Suprapubic skin (tissue), 4 donors: ENCODE data around the gene GNAI1. TPM values are rescaled to one million over a fixed set of nuclear protein-coding genes. Genes with fewer than 3 reads are reported as not detected.
"Not testable (repeated sequence)": the region's sequence is repeated elsewhere in the genome, so short reads cannot be mapped to it uniquely, and the experiment has no call there.

ENCODE experiments used
- DNase-seq, 2 donors: peaks; one replicate each; pipeline ENCODE4 v3.0.0-alpha.2; 2019; ENCODE audit warnings: low spot score in 2 of 2
- H3K27ac ChIP-seq: fragments of 200-600 bp; sonication (generic); one replicate; pipeline ENCODE4 v1.5.1; 2019
- H3K27me3 ChIP-seq: fragments of 200-600 bp; sonication (generic); one replicate; pipeline ENCODE4 v1.5.1; 2019
- H3K36me3 ChIP-seq: fragments of 200-600 bp; sonication (generic); one replicate; pipeline ENCODE4 v1.5.1; 2019
- H3K4me1 ChIP-seq: fragments of 200-600 bp; sonication (generic); one replicate; pipeline ENCODE4 v1.5.1; 2019
- H3K4me3 ChIP-seq: fragments of 200-600 bp; sonication (generic); one replicate; pipeline ENCODE4 v1.5.1; 2019; ENCODE audit warnings: mild to moderate bottlenecking
- H3K9me3 ChIP-seq: fragments of 200-600 bp; sonication (generic); one replicate; pipeline ENCODE4 v1.5.1; 2019
- EP300 ChIP-seq: sonication (generic); formaldehyde crosslinking; IDR thresholded peaks from one replicate; pipeline ENCODE4 v1.6.1; 2017; ENCODE audit warnings: antibody characterized with exemption
- POLR2A ChIP-seq, 2 donors: fragments of 450-650 bp; IDR thresholded peaks; one replicate each; pipeline ENCODE4 v1.6.1; 2017; ENCODE audit warnings: antibody characterized with exemption in 2 of 2, mild to moderate bottlenecking in 2 of 2, moderate library complexity in 2 of 2
- POLR2AphosphoS5 ChIP-seq, 3 donors: sonication (generic); formaldehyde crosslinking; IDR thresholded peaks; one replicate each; pipeline ENCODE4 v1.6.1; 2017; ENCODE audit warnings: antibody characterized with exemption in 3 of 3
- WGBS: methylation state at CpG from one replicate; pipeline ENCODE4 v1.1.5; 2018; 5-methylcytosine and 5-hydroxymethylcytosine counted together
- total RNA-seq, 4 donors: library from RNA; depleted of rRNA; stranded (reverse); fragments of >200 nt; gene quantifications; one replicate each; pipeline ENCODE4 v1.1.0, GENCODE V29; 2016
- TF ChIP-seq, protein P1 (sequence below), 2 donors: fragments of 200-600 bp in 1 of 2; fragments of 450-650 bp in 1 of 2; sonication (generic) in 1 of 2; IDR thresholded peaks; one replicate each; pipeline ENCODE4 v1.5.1; 2016 to 2019; ENCODE audit warnings: antibody characterized with exemption in 2 of 2, mild to moderate bottlenecking in 1 of 2, moderate library complexity in 1 of 2

Gene GNAI1
- total RNA-seq, 4 donors from 2014 or later = 64.9 to 87.9 (median 72.1) TPM

DNA sequence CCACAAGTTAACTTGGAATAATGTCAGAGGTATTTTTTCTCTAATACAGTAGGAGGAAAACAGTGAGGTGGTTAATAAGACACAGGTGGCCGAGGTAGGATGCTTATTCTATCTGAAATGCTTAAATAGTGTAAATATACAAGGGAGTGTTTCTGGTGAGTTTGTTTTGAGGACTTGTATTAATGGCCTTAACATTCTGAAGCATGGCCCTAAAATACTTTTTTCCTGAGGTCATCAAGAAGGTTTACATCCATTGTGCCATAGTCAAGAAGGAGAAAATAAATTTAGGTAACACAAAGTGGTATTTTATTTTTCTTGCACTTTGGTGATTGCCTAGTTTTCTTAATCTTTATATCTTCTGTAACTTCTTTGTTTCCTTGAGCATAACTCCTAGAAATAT, 18.8 kb downstream of the GNAI1 start:
- no peaks in the 10 kb centered on the region for H3K27me3 ChIP-seq
- WGBS = 81% methylated on average over 1 of the region's 1 CpG
- TF ChIP-seq POLR2AphosphoS5 (IDR thresholded peaks at IDR 0.05) (no peak), EP300 (no peak), POLR2A (IDR thresholded peaks at IDR 0.05) (no peak)
- TF ChIP-seq, protein P1, sequence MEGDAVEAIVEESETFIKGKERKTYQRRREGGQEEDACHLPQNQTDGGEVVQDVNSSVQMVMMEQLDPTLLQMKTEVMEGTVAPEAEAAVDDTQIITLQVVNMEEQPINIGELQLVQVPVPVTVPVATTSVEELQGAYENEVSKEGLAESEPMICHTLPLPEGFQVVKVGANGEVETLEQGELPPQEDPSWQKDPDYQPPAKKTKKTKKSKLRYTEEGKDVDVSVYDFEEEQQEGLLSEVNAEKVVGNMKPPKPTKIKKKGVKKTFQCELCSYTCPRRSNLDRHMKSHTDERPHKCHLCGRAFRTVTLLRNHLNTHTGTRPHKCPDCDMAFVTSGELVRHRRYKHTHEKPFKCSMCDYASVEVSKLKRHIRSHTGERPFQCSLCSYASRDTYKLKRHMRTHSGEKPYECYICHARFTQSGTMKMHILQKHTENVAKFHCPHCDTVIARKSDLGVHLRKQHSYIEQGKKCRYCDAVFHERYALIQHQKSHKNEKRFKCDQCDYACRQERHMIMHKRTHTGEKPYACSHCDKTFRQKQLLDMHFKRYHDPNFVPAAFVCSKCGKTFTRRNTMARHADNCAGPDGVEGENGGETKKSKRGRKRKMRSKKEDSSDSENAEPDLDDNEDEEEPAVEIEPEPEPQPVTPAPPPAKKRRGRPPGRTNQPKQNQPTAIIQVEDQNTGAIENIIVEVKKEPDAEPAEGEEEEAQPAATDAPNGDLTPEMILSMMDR (IDR thresholded peaks at IDR 0.05) = no peak
- no peak overlapping the region for H3K27ac ChIP-seq
- H3K36me3 ChIP-seq = no peaks in the 10 kb centered on the region
- H3K4me3 ChIP-seq = no peak overlapping the region
- H3K9me3 ChIP-seq = no peaks in the 10 kb centered on the region
- peaks cover 61% of the 10 kb centered on the region for H3K4me1 ChIP-seq
- no peak for DNase-seq

DNA sequence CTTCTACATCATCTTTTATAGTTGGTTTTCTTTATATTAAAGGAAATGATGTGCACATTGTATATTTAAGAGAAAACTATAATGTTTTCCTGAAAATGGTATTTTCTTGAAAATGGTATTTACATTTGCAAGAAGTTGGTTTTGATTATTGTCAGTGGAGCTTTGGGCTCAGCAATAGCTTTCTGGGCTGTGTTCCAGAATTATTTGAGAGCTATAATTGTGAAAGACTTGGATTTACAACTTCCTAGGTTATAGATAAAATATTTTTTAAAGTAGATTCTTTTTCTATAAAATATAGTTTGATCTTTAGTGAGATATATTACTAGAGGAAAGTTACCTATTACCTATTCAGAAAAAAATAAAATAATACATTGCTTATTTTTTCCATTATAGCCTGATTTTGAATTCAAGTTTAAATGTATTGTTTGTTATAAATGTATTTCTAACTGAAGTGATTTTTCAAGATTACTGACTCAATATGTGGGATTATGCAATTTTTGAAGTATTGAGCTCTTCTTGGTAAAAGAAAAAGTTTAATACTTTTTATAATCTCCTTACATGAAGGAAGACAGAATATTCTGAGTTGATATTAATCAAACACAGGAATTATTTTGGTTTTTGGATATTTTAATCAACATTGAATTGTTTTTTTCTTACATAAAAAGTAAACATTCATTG, 20.2 kb downstream of the GNAI1 start:
- Histone ChIP-seq H3K27me3 (no peaks in the 10 kb centered on the region), H3K4me3 (no peak overlapping the region), H3K27ac (no peak overlapping the region), H3K9me3 (no peaks in the 10 kb centered on the region), H3K4me1 (peaks cover 61% of the 10 kb centered on the region), H3K36me3 (no peaks in the 10 kb centered on the region)
- no peak for TF ChIP-seq POLR2AphosphoS5 (IDR thresholded peaks at IDR 0.05)
- TF ChIP-seq, protein P1 (IDR thresholded peaks at IDR 0.05) = no peak
- no peak for TF ChIP-seq EP300
- TF ChIP-seq POLR2A (IDR thresholded peaks at IDR 0.05) = no peak
- no peak for DNase-seq

DNA sequence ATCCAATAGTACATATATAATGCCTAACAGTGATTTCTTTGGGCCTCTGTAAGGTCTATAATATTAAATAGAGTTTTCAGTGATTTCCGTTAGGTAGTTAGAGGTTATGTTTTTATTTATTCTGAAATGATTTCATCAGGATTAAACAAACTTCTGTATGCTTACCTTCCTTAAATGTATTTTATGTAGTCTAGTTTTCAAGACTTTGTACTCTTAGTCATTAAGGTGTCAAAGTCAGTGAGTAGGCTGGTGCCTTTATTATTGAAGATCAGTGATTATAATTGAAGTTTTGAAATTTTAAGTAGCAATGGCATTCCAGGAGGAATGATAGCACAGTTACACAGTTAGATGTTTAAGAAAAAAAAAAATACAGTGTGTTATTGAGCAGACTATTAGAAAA, 20.7 kb downstream of the GNAI1 start:
- WGBS = 87% methylated on average over 1 of the region's 1 CpG
- Histone ChIP-seq H3K4me3 (no peak overlapping the region), H3K27me3 (no peaks in the 10 kb centered on the region), H3K27ac (no peak overlapping the region), H3K4me1 (peaks cover 60% of the 10 kb centered on the region), H3K36me3 (no peaks in the 10 kb centered on the region), H3K9me3 (no peaks in the 10 kb centered on the region)
- TF ChIP-seq POLR2A (IDR thresholded peaks at IDR 0.05) (no peak), POLR2AphosphoS5 (IDR thresholded peaks at IDR 0.05) (no peak), EP300 (no peak)
- TF ChIP-seq, protein P1 (IDR thresholded peaks at IDR 0.05) = no peak
- DNase-seq = no peak

DNA sequence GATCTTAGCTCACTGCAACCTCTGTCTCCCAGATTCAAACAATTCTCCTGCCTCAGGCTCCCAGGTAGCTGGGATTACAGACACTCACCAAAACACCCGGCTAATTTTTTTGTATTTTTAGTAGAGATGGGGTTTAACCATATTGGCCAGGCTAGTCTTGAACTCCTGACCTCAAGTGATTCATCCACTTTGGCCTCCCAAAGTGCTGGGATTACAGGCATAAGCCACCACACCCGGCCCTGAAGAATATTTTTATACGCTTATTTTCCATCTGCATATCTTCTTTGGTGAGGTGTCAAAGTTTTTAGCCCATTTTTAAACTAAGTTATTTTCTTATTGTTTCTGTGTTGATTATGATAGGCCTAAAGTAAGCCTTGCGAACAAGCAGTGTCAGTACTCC, 23.1 kb downstream of the GNAI1 start:
- peaks cover 48% of the 10 kb centered on the region for H3K4me1 ChIP-seq
- not testable (repeated sequence) for H3K27ac ChIP-seq, DNase-seq, H3K9me3 ChIP-seq, H3K27me3 ChIP-seq, H3K4me3 ChIP-seq, H3K36me3 ChIP-seq
- 61% methylated on average over 4 of the region's 4 CpGs for WGBS

DNA sequence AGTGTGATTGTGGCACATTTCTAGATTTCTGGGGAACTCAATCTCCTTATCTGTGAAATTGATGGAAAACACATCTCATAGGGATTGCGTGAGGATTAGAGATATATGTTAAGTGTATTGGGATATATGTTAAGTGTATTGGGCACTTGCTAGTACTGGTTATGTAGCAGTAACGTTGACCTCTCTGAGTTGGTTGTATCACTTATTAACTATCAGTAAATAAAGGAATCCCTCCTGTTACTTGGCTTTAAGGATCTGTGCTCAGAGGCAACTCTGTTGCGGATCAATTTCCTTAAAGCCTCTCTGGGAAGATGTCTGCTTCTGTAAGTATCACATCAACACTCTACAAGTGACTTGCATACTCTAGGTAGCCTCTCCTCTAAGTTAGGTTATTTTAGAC, 25.2 kb downstream of the GNAI1 start:
- TF ChIP-seq POLR2A (IDR thresholded peaks at IDR 0.05) = no peak
- TF ChIP-seq, protein P1 (IDR thresholded peaks at IDR 0.05) = no peak
- TF ChIP-seq POLR2AphosphoS5 (IDR thresholded peaks at IDR 0.05) = no peak
- no peak for TF ChIP-seq EP300
- no peak overlapping the region for H3K27ac ChIP-seq
- H3K36me3 ChIP-seq = no peaks in the 10 kb centered on the region
- H3K9me3 ChIP-seq = no peaks in the 10 kb centered on the region
- no peaks in the 10 kb centered on the region for H3K27me3 ChIP-seq
- H3K4me3 ChIP-seq = no peak overlapping the region
- DNase-seq = no peak
- H3K4me1 ChIP-seq = peaks cover 28% of the 10 kb centered on the region
- WGBS = 91% methylated on average over 3 of the region's 3 CpGs

DNA sequence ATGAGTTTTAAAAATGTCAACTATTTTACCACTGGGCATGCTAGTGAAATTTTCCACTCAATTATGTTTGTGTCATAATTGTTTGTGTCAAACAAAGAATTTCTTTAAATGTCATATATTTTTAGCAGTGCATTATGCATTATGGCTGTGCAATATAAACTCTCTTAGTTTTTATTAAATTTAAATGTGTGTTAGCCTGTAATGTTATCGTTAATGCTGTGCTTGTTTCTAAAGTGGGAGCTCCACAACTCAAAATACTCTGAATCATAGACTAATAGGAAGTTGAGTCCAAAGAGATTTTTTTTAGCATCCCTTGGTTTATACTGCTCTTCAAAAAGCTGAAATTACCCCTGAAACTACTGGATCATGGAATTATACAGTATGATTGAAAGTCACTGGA, 26.8 kb downstream of the GNAI1 start:
- no peak for DNase-seq
- H3K36me3 ChIP-seq = no peaks in the 10 kb centered on the region
- H3K9me3 ChIP-seq = no peaks in the 10 kb centered on the region
- H3K27ac ChIP-seq = no peak overlapping the region
- TF ChIP-seq POLR2AphosphoS5 (IDR thresholded peaks at IDR 0.05) (no peak), POLR2A (IDR thresholded peaks at IDR 0.05) (no peak), EP300 (no peak)
- TF ChIP-seq, protein P1 (IDR thresholded peaks at IDR 0.05) = no peak
- 59% methylated on average over 1 of the region's 1 CpG for WGBS
- H3K4me1 ChIP-seq = peaks cover 26% of the 10 kb centered on the region
- no peaks in the 10 kb centered on the region for H3K27me3 ChIP-seq
- H3K4me3 ChIP-seq = no peak overlapping the region
